Neural cell (in vitro differentiated cells): Measurements from ENCODE around the gene NPW. TPM values are rescaled to one million over a fixed set of nuclear protein-coding genes. Genes with fewer than 3 reads are reported as not detected.

ENCODE experiments used
- H2AFZ ChIP-seq: fragments of 200-600, 300-800 bp; sonication (generic), shearing (Covaris generic); 2 replicates; pipeline ENCODE4 v1.6.0; 2014; ENCODE audit warnings: low read depth, mild to moderate bottlenecking, antibody characterized with exemption, low read length, moderate library complexity
- H3F3A ChIP-seq: fragments of 200-600 bp; shearing (Covaris generic); 2 replicates; pipeline ENCODE4 v1.6.1; 2016; ENCODE audit warnings: mild to moderate bottlenecking, moderate library complexity, mixed read lengths, antibody characterized with exemption, low read length; ENCODE audit not compliant: insufficient read depth, poor library complexity, severe bottlenecking
- H3K27ac ChIP-seq: fragments of 200-600, 300-800 bp; sonication (generic), shearing (Covaris generic); 2 replicates; pipeline ENCODE4 v1.5.1; 2014; ENCODE audit warnings: mild to moderate bottlenecking, low read length, moderate library complexity
- H3K27me3 ChIP-seq: fragments of 300-800, 200-600 bp; sonication (generic), shearing (Covaris generic); 2 replicates; pipeline ENCODE4 v1.6.0; 2014; ENCODE audit warnings: mild to moderate bottlenecking, low read depth, low read length, moderate library complexity; ENCODE audit not compliant: insufficient read depth
- H3K36me3 ChIP-seq: fragments of 300-800, 200-600 bp; sonication (generic), shearing (Covaris generic); 2 replicates; pipeline ENCODE4 v1.5.1; 2014; ENCODE audit warnings: mild to moderate bottlenecking, antibody characterized with exemption, low read length, moderate library complexity; ENCODE audit not compliant: insufficient read depth
- H3K4me2 ChIP-seq: fragments of 300-800, 200-600 bp; sonication (generic), shearing (Covaris generic); 2 replicates; pipeline ENCODE4 v1.6.0; 2014; ENCODE audit warnings: mild to moderate bottlenecking, low read length
- H3K4me3 ChIP-seq: fragments of 300-800, 200-600 bp; sonication (generic), shearing (Covaris generic); 2 replicates; pipeline ENCODE4 v1.5.1; 2014; ENCODE audit warnings: mild to moderate bottlenecking, low read length, moderate library complexity
- H3K79me2 ChIP-seq: fragments of 200-600 bp; shearing (Covaris generic); replicated peaks from 2 replicates; pipeline ENCODE4 v1.6.0; 2014; ENCODE audit warnings: mild to moderate bottlenecking, low read length, moderate library complexity; ENCODE audit not compliant: insufficient read depth
- H3K9ac ChIP-seq: fragments of 300-800, 200-600 bp; sonication (generic), shearing (Covaris generic); 2 replicates; pipeline ENCODE4 v1.6.1; 2016; ENCODE audit warnings: mild to moderate bottlenecking, low read length, mixed read lengths
- H3K9me2 ChIP-seq: fragments of 200-600 bp; shearing (Covaris generic); 2 replicates; pipeline ENCODE4 v1.6.1; 2016; ENCODE audit warnings: mild to moderate bottlenecking, low read length, mixed read lengths; ENCODE audit not compliant: insufficient read depth
- H3K9me3 ChIP-seq: fragments of 200-600, 300-800 bp; sonication (generic), shearing (Covaris generic); 2 replicates; pipeline ENCODE4 v1.6.1; 2016; ENCODE audit warnings: mild to moderate bottlenecking, mixed run types, low read length, moderate library complexity, mixed read lengths
- H4K20me1 ChIP-seq: fragments of 200-600 bp; shearing (Covaris generic); 2 replicates; pipeline ENCODE4 v1.6.1; 2016; ENCODE audit warnings: mild to moderate bottlenecking, mixed run types; ENCODE audit not compliant: insufficient read depth
- CTCF ChIP-seq: fragments of 450-650 bp; IDR thresholded peaks from 2 replicates; pipeline ENCODE4 v1.5.1; 2014; ENCODE audit warnings: antibody characterized with exemption, mild to moderate bottlenecking, moderate library complexity; ENCODE audit not compliant: poor library complexity, severe bottlenecking
- EP300 ChIP-seq: fragments of 450-650 bp; conservative IDR thresholded peaks from 2 replicates; pipeline ENCODE4 v1.6.1; 2014; ENCODE audit warnings: antibody characterized with exemption, mild to moderate bottlenecking, moderate library complexity; ENCODE audit not compliant: poor library complexity, severe bottlenecking
- EZH2 ChIP-seq: fragments of 200-600, 300-800 bp; shearing (Covaris generic), sonication (generic); IDR thresholded peaks from 2 replicates; pipeline ENCODE4 v1.6.1; 2014; ENCODE audit warnings: antibody characterized with exemption, low read length, borderline replicate concordance, mild to moderate bottlenecking; ENCODE audit not compliant: insufficient read depth, poor library complexity, severe bottlenecking
- MXI1 ChIP-seq: fragments of 450-650 bp; conservative IDR thresholded peaks from 2 replicates; pipeline ENCODE4 v1.6.1; 2014; ENCODE audit warnings: antibody characterized with exemption, mild to moderate bottlenecking; ENCODE audit not compliant: poor library complexity, severe bottlenecking
- POLR2AphosphoS5 ChIP-seq: IDR thresholded peaks from 2 replicates; pipeline ENCODE4 v1.6.1; 2012
- RAD21 ChIP-seq: fragments of 450-650 bp; conservative IDR thresholded peaks from 2 replicates; pipeline ENCODE4 v1.6.1; 2014; ENCODE audit warnings: antibody characterized with exemption, mild to moderate bottlenecking, moderate library complexity
- REST ChIP-seq: IDR thresholded peaks from 2 replicates; pipeline ENCODE4 v1.6.1; 2012; ENCODE audit warnings: borderline replicate concordance
- SMC3 ChIP-seq: fragments of 450-650 bp; conservative IDR thresholded peaks from 2 replicates; pipeline ENCODE4 v1.6.1; 2014; ENCODE audit warnings: antibody characterized with exemption, mild to moderate bottlenecking, moderate library complexity; ENCODE audit not compliant: poor library complexity
- TAF1 ChIP-seq: IDR thresholded peaks from 2 replicates; pipeline ENCODE4 v1.6.1; 2012; ENCODE audit warnings: low read depth
- polyA plus RNA-seq: library from polyadenylated mRNA; depleted of rRNA; stranded (reverse); fragments of >200 nt; gene quantifications from 2 replicates; pipeline ENCODE4 v1.2.3, GENCODE V29; 2014

The NPW gene
- polyA plus RNA-seq, 1 donor from 2014 or later, result not detected

GRCh38 chr16:1991135-1991551 lies 28.4 kb upstream of the NPW start:
- H4K20me1 ChIP-seq, result no peaks in the 10 kb centered on the region
- H3K4me2 ChIP-seq, result peak overlapping the region; percentile 77
- no peaks in the 10 kb centered on the region for H3K9me3 ChIP-seq
- no peaks in the 10 kb centered on the region for H3K9me2 ChIP-seq
- no peak overlapping the region for H3K27ac ChIP-seq
- TF ChIP-seq EP300 (no peak), RAD21 (no peak), REST (no peak), MXI1 (no peak), EZH2 (no peak), CTCF (no peak), TAF1 (no peak), POLR2AphosphoS5 (no peak), SMC3 (no peak)
- H2AFZ ChIP-seq, result no peak overlapping the region
- H3K27me3 ChIP-seq, result peaks cover 21% of the 10 kb centered on the region
- no peaks in the 10 kb centered on the region for H3K36me3 ChIP-seq
- peak overlapping the region; percentile 88 for H3K4me3 ChIP-seq
- H3F3A ChIP-seq, result no peaks in the 10 kb centered on the region
- no peaks in the 10 kb centered on the region for H3K79me2 ChIP-seq
- peak overlapping the region; percentile 80 for H3K9ac ChIP-seq

- H4K20me1 ChIP-seq, result no peaks in the 10 kb centered on the region
- no peak overlapping the region for H3K27ac ChIP-seq
- no peaks in the 10 kb centered on the region for H3F3A ChIP-seq
- no peak overlapping the region for H2AFZ ChIP-seq
- peak overlapping the region; percentile 88 for H3K4me3 ChIP-seq
- H3K9ac ChIP-seq, result no peak overlapping the region
- H3K4me2 ChIP-seq, result no peak overlapping the region
- no peaks in the 10 kb centered on the region for H3K9me2 ChIP-seq
- TF ChIP-seq TAF1 (no peak), RAD21 (no peak), MXI1 (no peak), REST (no peak)
- H3K27me3 ChIP-seq, result peaks cover 21% of the 10 kb centered on the region
- no peaks in the 10 kb centered on the region for H3K36me3 ChIP-seq
- no peaks in the 10 kb centered on the region for H3K79me2 ChIP-seq
- H3K9me3 ChIP-seq, result no peaks in the 10 kb centered on the region
Observed at GRCh38 chr16:1991588-1991947, 28.0 kb upstream of the NPW start.
